GM12878 (cell line): ENCODE results near the gene DSTYK.

Experiments used
- CREB1 ChIP-seq: IDR thresholded peaks from 2 replicates; pipeline ENCODE4 v1.6.1; 2012; ENCODE audit warnings: low read depth, mild to moderate bottlenecking, inconsistent platforms
- ZZZ3 ChIP-seq: IDR thresholded peaks from 2 replicates; pipeline ENCODE4 v1.6.1; 2011; ENCODE audit warnings: low read depth; ENCODE audit not compliant: control insufficient read depth, insufficient read length
- TF ChIP-seq, protein P1 (sequence below), 3 experiments: IDR thresholded peaks in 2 of 3; conservative IDR thresholded peaks in 1 of 3; 2 replicates each; pipeline ENCODE4 v1.5.1; 2011; ENCODE audit warnings: low read depth in 3 of 3, low read length in 3 of 3, mild to moderate bottlenecking in 3 of 3, control low read depth in 2 of 3, moderate library complexity in 2 of 3, inconsistent platforms in 1 of 3, mixed read lengths in 1 of 3; ENCODE audit not compliant: control insufficient read depth in 2 of 3, insufficient read depth in 1 of 3; ENCODE audit errors: extremely low read depth in 1 of 3

DNA sequence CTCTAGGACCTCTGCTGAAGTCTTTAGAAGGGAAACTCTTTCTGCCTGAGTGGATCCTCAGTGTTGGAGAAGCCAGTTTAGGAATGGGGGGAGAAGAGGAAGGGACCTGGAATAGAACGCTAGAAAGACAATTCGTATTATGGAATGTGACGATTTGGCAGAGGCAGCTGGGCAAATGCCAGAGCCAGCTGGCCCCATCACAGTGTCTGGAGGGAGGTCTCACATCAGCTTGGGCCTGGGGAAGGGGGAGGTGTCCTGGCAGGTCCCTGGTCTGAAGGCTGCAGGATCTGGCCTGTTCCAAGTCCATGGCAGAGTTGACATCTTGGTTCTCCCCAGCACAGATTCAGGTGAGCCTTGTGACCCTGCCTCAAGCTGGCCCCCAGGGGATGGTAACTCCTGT, 27.6 kb upstream of the DSTYK start:
- TF ChIP-seq ZZZ3 (no peak), CREB1 (no peak)
- TF ChIP-seq, protein P1, sequence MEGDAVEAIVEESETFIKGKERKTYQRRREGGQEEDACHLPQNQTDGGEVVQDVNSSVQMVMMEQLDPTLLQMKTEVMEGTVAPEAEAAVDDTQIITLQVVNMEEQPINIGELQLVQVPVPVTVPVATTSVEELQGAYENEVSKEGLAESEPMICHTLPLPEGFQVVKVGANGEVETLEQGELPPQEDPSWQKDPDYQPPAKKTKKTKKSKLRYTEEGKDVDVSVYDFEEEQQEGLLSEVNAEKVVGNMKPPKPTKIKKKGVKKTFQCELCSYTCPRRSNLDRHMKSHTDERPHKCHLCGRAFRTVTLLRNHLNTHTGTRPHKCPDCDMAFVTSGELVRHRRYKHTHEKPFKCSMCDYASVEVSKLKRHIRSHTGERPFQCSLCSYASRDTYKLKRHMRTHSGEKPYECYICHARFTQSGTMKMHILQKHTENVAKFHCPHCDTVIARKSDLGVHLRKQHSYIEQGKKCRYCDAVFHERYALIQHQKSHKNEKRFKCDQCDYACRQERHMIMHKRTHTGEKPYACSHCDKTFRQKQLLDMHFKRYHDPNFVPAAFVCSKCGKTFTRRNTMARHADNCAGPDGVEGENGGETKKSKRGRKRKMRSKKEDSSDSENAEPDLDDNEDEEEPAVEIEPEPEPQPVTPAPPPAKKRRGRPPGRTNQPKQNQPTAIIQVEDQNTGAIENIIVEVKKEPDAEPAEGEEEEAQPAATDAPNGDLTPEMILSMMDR (IDR thresholded peaks at IDR 0.05 in 2 of 3, conservative IDR thresholded peaks at IDR 0.05 in 1 of 3; ENCODE audit: control insufficient read depth in 2 of 3, extremely low read depth in 1 of 3, insufficient read depth in 1 of 3, low read depth in 3 of 3, low read length in 3 of 3) = no peak
